ENCODE data around the gene PACSIN3.

The PACSIN3 gene

GRCh38 chr11:47172740-47173336 lies 13.4 kb downstream of the PACSIN3 start:
- Histone ChIP-seq H3K36me3 (ENCODE audit: control insufficient read depth, insufficient read depth, low read length, severe bottlenecking) (peaks cover 59% of the 10 kb centered on the region), H3K27me3 (replicated peaks; ENCODE audit: control insufficient read depth, insufficient read depth, low read length) (no peaks in the 10 kb centered on the region), H3K9ac (ENCODE audit: low read length) (peak overlapping the region; percentile 33), H3K4me1 (ENCODE audit: control insufficient read depth, insufficient read depth, low read length) (peaks cover 17% of the 10 kb centered on the region), H3K9me3 (ENCODE audit: control insufficient read depth, low read length) (no peaks in the 10 kb centered on the region), H3K4me3 (ENCODE audit: low read length) (no peak overlapping the region)
- DNase-seq (ENCODE audit: low read depth) = no peak

- Histone ChIP-seq H3K4me3 (ENCODE audit: low read length) (no peak overlapping the region), H3K9ac (ENCODE audit: low read length) (peak overlapping the region; percentile 2), H3K4me1 (ENCODE audit: control insufficient read depth, insufficient read depth, low read length) (peaks cover 13% of the 10 kb centered on the region), H3K36me3 (ENCODE audit: control insufficient read depth, insufficient read depth, low read length, severe bottlenecking) (peaks cover 68% of the 10 kb centered on the region), H3K9me3 (ENCODE audit: control insufficient read depth, low read length) (no peaks in the 10 kb centered on the region), H3K27me3 (replicated peaks; ENCODE audit: control insufficient read depth, insufficient read depth, low read length) (no peaks in the 10 kb centered on the region)
- no peak for DNase-seq (ENCODE audit: low read depth)
These were observed 14.4 kb downstream of the PACSIN3 start for GRCh38 chr11:47171856-47172255.

GRCh38 chr11:47171061-47171838 lies 15.0 kb downstream of the PACSIN3 start:
- Histone ChIP-seq H3K36me3 (ENCODE audit: control insufficient read depth, insufficient read depth, low read length, severe bottlenecking) (peaks cover 74% of the 10 kb centered on the region), H3K4me1 (ENCODE audit: control insufficient read depth, insufficient read depth, low read length) (peaks cover 13% of the 10 kb centered on the region)

GRCh38 chr11:47166368-47166767 lies 19.9 kb downstream of the PACSIN3 start:
- Histone ChIP-seq H3K4me1 (ENCODE audit: control insufficient read depth, insufficient read depth, low read length) (peaks cover 2% of the 10 kb centered on the region), H3K4me3 (ENCODE audit: low read length) (no peak overlapping the region), H3K27me3 (replicated peaks; ENCODE audit: control insufficient read depth, insufficient read depth, low read length) (no peaks in the 10 kb centered on the region), H3K9ac (ENCODE audit: low read length) (no peak overlapping the region), H3K36me3 (ENCODE audit: control insufficient read depth, insufficient read depth, low read length, severe bottlenecking) (peaks cover 76% of the 10 kb centered on the region), H3K9me3 (ENCODE audit: control insufficient read depth, low read length) (no peaks in the 10 kb centered on the region)
- no peak for DNase-seq (ENCODE audit: low read depth)

More at GRCh38 chr11:47171061-47171838, 15.0 kb downstream of the PACSIN3 start:
- H3K27me3 ChIP-seq (replicated peaks; ENCODE audit: control insufficient read depth, insufficient read depth, low read length) = no peaks in the 10 kb centered on the region
- no peaks in the 10 kb centered on the region for H3K9me3 ChIP-seq (ENCODE audit: control insufficient read depth, low read length)
- DNase-seq (ENCODE audit: low read depth) = no peak
- peak overlapping the region; percentile 2 for H3K9ac ChIP-seq (ENCODE audit: low read length)
- no peak overlapping the region for H3K4me3 ChIP-seq (ENCODE audit: low read length)

- Histone ChIP-seq H3K4me1 (ENCODE audit: control insufficient read depth, insufficient read depth, low read length) (peaks cover 2% of the 10 kb centered on the region), H3K27me3 (replicated peaks; ENCODE audit: control insufficient read depth, insufficient read depth, low read length) (no peaks in the 10 kb centered on the region), H3K9ac (ENCODE audit: low read length) (no peak overlapping the region), H3K36me3 (ENCODE audit: control insufficient read depth, insufficient read depth, low read length, severe bottlenecking) (peaks cover 65% of the 10 kb centered on the region), H3K9me3 (ENCODE audit: control insufficient read depth, low read length) (no peaks in the 10 kb centered on the region), H3K4me3 (ENCODE audit: low read length) (no peak overlapping the region)
- DNase-seq (ENCODE audit: low read depth) = no peak
These were observed 20.9 kb downstream of the PACSIN3 start for GRCh38 chr11:47165253-47165840.

GRCh38 chr11:47164321-47164720 lies 21.9 kb downstream of the PACSIN3 start:
- Histone ChIP-seq H3K36me3 (ENCODE audit: control insufficient read depth, insufficient read depth, low read length, severe bottlenecking) (peaks cover 58% of the 10 kb centered on the region), H3K4me3 (ENCODE audit: low read length) (no peak overlapping the region), H3K9me3 (ENCODE audit: control insufficient read depth, low read length) (no peaks in the 10 kb centered on the region), H3K27me3 (replicated peaks; ENCODE audit: control insufficient read depth, insufficient read depth, low read length) (no peaks in the 10 kb centered on the region), H3K9ac (ENCODE audit: low read length) (no peak overlapping the region), H3K4me1 (ENCODE audit: control insufficient read depth, insufficient read depth, low read length) (peaks cover 2% of the 10 kb centered on the region)
- DNase-seq (ENCODE audit: low read depth) = no peak

- H3K9ac ChIP-seq (ENCODE audit: low read length) = no peak overlapping the region
- peaks cover 55% of the 10 kb centered on the region for H3K36me3 ChIP-seq (ENCODE audit: control insufficient read depth, insufficient read depth, low read length, severe bottlenecking)
- DNase-seq (ENCODE audit: low read depth) = no peak
- H3K27me3 ChIP-seq (replicated peaks; ENCODE audit: control insufficient read depth, insufficient read depth, low read length) = no peaks in the 10 kb centered on the region
- H3K4me1 ChIP-seq (ENCODE audit: control insufficient read depth, insufficient read depth, low read length) = peaks cover 2% of the 10 kb centered on the region
- no peak overlapping the region for H3K4me3 ChIP-seq (ENCODE audit: low read length)
- no peaks in the 10 kb centered on the region for H3K9me3 ChIP-seq (ENCODE audit: control insufficient read depth, low read length)
These were observed 22.3 kb downstream of the PACSIN3 start for GRCh38 chr11:47163898-47164297.

- Histone ChIP-seq H3K27me3 (replicated peaks; ENCODE audit: control insufficient read depth, insufficient read depth, low read length) (no peaks in the 10 kb centered on the region), H3K36me3 (ENCODE audit: control insufficient read depth, insufficient read depth, low read length, severe bottlenecking) (peaks cover 48% of the 10 kb centered on the region), H3K4me1 (ENCODE audit: control insufficient read depth, insufficient read depth, low read length) (peaks cover 2% of the 10 kb centered on the region), H3K9ac (ENCODE audit: low read length) (no peak overlapping the region), H3K4me3 (ENCODE audit: low read length) (no peak overlapping the region), H3K9me3 (ENCODE audit: control insufficient read depth, low read length) (no peaks in the 10 kb centered on the region)
- DNase-seq (ENCODE audit: low read depth) = no peak
These were observed 23.0 kb downstream of the PACSIN3 start for GRCh38 chr11:47163193-47163592.

- H3K9ac ChIP-seq (ENCODE audit: low read length) = no peak overlapping the region
- H3K4me1 ChIP-seq (ENCODE audit: control insufficient read depth, insufficient read depth, low read length) = peaks cover 2% of the 10 kb centered on the region
- no peaks in the 10 kb centered on the region for H3K27me3 ChIP-seq (replicated peaks; ENCODE audit: control insufficient read depth, insufficient read depth, low read length)
- no peak overlapping the region for H3K4me3 ChIP-seq (ENCODE audit: low read length)
- H3K9me3 ChIP-seq (ENCODE audit: control insufficient read depth, low read length) = no peaks in the 10 kb centered on the region
- DNase-seq (ENCODE audit: low read depth) = no peak
- peaks cover 40% of the 10 kb centered on the region for H3K36me3 ChIP-seq (ENCODE audit: control insufficient read depth, insufficient read depth, low read length, severe bottlenecking)
These were observed 23.8 kb downstream of the PACSIN3 start for GRCh38 chr11:47162426-47162825.

- H3K9ac ChIP-seq (ENCODE audit: low read length) = no peak overlapping the region
- no peak overlapping the region for H3K4me3 ChIP-seq (ENCODE audit: low read length)
- no peaks in the 10 kb centered on the region for H3K27me3 ChIP-seq (replicated peaks; ENCODE audit: control insufficient read depth, insufficient read depth, low read length)
- peaks cover 35% of the 10 kb centered on the region for H3K36me3 ChIP-seq (ENCODE audit: control insufficient read depth, insufficient read depth, low read length, severe bottlenecking)
- DNase-seq (ENCODE audit: low read depth) = no peak
- H3K9me3 ChIP-seq (ENCODE audit: control insufficient read depth, low read length) = no peaks in the 10 kb centered on the region
- H3K4me1 ChIP-seq (ENCODE audit: control insufficient read depth, insufficient read depth, low read length) = peaks cover 2% of the 10 kb centered on the region
These were observed 24.3 kb downstream of the PACSIN3 start for GRCh38 chr11:47161890-47162289.

- Histone ChIP-seq H3K4me3 (ENCODE audit: low read length) (no peak overlapping the region), H3K9ac (ENCODE audit: low read length) (no peak overlapping the region), H3K9me3 (ENCODE audit: control insufficient read depth, low read length) (no peaks in the 10 kb centered on the region), H3K36me3 (ENCODE audit: control insufficient read depth, insufficient read depth, low read length, severe bottlenecking) (peaks cover 29% of the 10 kb centered on the region), H3K27me3 (replicated peaks; ENCODE audit: control insufficient read depth, insufficient read depth, low read length) (no peaks in the 10 kb centered on the region), H3K4me1 (ENCODE audit: control insufficient read depth, insufficient read depth, low read length) (peaks cover 2% of the 10 kb centered on the region)
- DNase-seq (ENCODE audit: low read depth) = peak; percentile 80
These were observed 24.9 kb downstream of the PACSIN3 start for GRCh38 chr11:47161134-47161854.
